Measurements from ENCODE around the gene MST1.
"Not testable (repeated sequence)": the region's sequence is repeated elsewhere in the genome, so short reads cannot be mapped to it uniquely, and the experiment has no call there.

The MST1 gene

DNA sequence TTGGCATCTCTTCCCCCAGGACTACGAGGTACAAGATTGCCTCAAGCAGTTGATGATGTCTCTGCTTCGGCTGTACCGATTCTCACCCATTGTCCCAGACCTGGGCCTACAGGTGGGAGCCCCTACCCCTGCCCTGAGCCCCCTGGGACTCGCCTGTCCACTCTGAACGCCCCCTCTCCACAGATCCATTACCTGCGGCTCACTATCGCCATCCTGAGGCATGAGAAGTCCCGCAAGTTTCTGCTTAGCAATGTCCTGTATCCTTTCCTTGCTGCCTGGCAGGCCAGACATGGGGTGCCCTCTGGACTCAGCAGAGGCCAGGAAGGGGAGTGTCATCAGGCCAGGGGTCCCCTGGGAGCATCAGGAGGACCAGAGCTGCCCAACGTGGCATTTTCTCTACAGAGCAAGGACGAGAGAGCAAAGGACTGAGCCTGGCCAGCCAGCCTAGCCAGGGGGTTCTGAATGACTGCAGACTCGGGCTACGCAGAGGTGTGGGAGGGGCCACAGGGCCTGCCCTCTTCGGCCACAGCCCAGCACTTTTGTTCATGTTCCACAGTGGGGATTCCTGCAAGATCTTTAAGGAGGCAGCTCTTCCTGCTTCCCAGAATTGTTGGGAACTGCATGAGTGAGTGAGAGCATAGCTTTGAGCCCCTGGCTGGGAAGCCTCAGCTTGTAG, 11.3 kb upstream of the MST1 start:
- DNase-seq = no peak

- DNase-seq = no peak
These were observed 10.7 kb upstream of the MST1 start for GRCh38 chr3:49700014-49700413.

DNA sequence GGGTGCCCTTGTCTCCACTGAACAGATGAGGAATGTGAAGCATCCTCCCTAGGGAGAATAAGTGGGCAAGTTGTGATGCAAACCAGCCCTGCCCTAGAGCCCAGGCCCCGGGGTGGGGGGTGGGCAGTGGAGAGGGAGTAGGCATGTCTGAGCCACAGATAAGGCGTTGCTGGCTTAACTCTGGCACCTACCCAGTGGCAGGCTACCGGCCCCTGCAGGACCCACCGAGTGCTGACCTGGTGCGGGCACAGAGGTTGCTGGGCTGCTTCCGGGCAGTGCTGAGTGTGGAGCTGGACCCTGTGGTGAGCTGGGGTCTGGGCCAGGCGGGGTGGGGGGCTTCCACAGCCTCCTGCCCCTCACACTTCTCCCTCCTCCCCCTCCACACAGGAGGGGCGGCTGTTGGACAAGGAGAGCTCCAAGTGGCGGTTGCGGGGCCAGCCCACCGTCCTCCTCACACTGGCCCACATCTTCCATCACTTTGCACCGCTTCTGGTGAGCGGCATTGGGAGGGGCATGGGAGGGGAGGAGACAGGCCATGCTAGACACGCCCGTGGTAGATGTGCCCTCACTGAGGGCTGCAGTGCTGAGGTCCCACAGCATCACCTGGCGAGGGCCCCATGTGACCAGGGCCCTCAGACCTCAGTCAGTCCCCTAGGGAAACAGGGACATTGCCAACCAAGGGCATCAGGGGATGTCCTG, 10.2 kb upstream of the MST1 start:
- DNase-seq = no peak

- not testable (repeated sequence) for DNase-seq
These were observed 6.2 kb upstream of the MST1 start for GRCh38 chr3:49695350-49696015.

DNA sequence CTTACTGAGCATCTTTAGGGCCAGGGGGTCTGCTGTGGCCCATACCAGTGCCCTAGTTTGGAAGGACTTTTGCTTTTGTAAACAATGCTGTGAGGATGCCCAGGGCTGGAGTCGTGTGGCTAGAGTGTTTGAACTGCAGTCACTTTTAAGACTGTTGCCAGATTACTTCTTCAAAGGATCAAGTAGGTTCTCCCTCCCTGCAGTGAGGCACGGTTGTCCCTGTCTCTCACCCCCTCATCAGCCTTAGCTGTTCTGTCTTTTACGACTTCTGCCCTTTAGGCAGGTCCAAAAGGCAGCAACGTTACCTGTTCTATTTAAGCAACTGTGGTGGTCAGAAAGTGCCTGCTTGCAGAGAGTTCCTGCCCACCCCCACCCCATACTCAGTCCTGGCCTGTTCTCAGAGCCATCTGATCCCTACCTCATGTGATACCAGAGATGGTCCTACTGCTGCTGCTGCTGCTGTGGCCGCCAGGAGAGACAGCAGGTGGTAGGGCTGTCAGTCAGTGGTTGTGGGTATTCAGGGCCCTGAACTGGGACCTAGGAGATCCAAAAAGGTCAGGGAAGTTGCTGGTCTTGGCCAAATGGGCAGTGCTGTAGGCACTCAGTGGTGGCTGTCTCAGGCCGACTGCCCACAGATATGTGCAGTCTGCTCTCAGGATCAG, 5.3 kb upstream of the MST1 start:
- not testable (repeated sequence) for DNase-seq

DNA sequence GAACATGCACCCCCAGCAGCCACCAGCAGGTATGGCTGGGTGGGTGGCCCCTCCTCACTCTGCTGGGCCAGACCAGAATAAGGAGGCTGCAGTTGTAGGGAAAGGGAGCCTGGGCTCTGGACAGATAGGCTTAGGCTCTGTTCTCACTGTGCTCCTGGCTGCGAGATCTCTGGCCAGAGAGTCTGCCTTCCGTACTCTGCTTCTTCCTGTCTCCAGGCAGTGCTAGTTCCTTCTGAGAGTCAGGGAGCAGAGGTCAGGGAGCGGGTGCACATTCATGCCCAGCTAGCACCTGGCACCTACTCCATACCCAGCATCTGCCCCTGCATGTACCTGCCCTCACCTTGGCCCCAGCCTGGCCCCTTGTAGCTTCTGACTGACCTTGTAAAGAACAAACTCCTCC, 2.2 kb upstream of the MST1 start:
- not testable (repeated sequence) for DNase-seq

- DNase-seq = not testable (repeated sequence)
These were observed 1.6 kb upstream of the MST1 start for GRCh38 chr3:49690856-49691255.

DNA sequence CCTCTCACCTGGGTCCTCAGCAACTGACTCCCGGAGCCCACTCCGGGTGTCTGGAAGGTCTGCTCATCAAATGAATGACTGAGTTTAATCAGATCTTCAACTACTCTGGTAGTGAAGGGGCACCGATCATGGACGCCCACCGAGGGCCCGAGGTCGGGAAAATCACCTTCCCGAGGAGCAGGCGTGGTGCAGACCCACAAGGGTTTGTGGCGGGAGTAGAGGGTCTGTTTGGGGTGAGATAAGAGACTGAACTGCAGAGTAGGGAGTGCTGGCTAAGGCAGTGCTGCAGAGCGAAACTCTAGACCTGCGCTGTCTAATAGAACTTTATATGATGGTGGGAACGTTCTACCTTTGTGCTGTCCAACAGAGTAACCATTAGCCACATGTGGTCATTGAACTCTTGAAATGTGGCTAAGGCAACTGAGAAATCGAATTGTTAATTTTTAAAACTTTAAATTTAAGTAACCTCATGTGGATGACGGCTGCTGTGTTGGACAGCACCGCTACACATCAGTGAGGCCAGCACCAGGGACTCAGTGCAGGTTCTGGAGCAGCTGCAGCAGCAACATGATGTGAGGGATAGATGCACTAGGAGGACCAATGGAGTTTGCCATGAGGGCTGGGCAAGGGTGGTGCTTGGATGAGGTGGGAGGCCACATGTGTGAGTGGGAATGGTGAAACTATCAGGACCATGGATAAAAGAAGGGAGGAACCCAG, 792 bp upstream of the MST1 start:
- DNase-seq = not testable (repeated sequence)

- DNase-seq = not testable (repeated sequence)
These were observed 782 bp downstream of the MST1 start for GRCh38 chr3:49688338-49689045.

DNA sequence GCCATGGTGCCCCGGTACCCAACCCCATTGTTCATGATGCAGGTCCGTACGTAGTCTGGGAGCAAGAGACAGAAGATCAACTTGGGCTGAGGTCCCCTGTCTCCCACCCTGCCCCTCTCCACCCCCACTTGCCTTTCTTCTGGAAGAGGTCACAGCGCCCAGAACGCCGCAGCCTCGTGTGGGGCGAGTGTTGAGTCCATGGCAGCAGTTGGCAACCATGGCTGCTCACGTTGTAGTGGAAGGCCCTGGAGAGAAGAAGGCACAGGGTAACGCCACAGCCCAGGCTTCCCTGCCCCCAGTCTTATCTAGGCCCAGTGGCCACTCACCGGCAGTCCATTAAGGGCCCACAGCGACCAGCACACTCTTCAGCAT, 1.9 kb downstream of the MST1 start:
- DNase-seq = not testable (repeated sequence)

DNA sequence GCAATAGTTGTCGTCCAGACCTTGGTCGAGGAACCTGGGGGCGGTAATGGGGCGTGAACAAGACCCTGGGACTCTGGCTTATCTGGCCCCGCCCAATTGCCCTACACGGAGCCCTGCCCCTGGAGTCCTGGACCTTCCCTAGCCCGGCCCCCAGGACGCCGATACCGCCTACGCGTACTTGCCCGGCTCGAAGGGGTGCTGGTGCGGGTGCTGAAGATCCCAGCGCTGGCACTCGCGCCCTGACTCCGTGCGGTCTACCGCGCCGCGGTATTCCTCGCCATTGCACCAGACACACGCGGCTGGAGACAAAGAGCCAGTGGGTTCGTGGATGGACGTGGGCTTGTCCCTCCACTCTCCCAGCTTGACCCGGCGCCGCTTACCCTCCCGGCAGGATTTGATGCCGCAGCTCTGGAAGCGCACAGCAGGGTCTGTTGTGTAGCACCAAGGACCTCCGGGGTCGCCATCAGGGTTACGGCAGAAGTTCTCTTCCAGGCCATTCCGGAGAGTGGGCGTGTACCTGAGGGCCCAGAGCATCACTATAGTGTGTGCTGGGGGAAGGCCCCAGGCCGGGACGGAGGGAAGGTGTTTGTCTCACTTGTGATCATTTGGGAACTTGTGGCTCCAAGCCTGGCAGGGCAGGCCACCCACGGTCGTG, 2.4 kb downstream of the MST1 start:
- DNase-seq = not testable (repeated sequence)

DNA sequence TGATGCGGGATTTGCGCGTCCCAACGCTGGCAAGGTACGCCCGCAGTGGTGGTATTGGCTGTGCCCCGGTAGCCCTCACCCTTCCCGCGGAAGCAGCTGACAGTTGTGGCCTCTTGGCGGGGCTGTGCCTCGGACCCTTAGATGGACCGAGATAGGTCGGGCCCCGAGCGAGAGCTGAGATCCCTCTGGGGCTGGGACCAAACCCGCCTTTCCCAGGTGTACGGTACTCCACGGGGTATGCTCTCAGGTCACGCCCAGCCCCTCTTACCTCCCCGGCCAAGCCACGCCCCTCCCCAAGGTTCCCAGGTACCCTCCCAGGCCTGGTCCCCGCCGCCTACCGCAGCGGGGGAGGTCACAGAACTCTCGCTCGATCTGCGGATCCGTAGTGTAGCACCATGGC, 2.9 kb downstream of the MST1 start:
- not testable (repeated sequence) for DNase-seq

DNA sequence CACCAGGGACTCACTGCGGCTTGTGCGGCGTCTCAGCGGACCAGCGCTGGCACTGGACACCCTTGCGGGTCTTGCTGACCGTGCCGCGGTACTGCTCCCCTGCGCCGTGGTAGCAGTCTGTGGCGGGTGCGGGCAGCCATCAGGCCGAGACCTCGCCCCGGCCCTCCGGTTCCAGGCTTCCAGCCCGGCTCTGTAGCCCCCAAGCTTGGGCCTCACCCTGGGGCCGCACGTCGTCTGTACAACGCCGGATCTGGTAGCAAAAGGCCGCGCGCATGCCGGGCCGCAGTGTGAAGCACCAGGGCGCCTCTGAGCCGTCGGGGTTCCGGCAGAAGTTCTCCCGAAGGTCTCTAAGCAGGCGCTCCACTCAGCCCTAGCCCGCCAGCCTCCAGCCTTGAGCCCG, 3.4 kb downstream of the MST1 start:
- DNase-seq = not testable (repeated sequence)

DNA sequence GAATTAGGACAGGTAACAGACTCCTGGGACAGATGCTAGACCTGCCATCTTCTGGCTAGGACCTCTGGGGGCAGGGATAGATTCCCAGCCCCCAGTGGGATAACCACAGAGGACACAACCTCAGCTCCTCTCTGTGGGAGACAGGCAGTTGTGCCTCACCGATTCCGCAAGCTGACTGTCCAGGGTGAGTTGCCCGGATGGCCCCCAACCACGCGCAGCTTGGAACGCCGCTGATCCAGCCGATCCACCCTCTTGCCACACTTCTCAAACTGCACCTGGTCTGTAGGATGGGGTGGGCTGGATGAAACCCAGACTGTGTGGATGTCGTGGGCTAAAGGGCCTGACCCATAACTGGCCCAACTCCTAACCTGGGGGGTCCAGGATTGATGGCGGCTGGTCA, 4.2 kb downstream of the MST1 start:
- DNase-seq = not testable (repeated sequence)

DNA sequence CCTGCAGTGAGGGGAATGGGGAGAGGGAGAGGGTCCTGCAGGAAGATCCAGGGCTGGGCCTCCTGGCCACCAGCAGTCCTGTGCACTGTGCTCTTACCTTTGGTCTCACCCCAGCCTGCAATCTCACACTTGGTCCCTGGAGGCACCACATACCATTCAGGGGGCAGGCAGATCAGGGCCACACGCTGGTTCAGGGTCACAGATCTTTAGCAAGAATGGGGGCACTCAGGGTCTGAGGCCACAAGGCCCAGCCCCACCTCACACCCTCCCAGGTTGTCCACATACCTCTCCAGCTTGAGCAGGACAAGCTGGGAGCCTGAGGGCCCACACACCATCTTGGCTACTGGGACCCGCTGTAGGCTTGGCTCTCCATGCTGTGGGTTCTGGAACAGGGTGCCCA, 4.8 kb downstream of the MST1 start:
- DNase-seq = not testable (repeated sequence)

- no peak for DNase-seq
These were observed 6.1 kb downstream of the MST1 start for GRCh38 chr3:49683162-49683561.

DNA sequence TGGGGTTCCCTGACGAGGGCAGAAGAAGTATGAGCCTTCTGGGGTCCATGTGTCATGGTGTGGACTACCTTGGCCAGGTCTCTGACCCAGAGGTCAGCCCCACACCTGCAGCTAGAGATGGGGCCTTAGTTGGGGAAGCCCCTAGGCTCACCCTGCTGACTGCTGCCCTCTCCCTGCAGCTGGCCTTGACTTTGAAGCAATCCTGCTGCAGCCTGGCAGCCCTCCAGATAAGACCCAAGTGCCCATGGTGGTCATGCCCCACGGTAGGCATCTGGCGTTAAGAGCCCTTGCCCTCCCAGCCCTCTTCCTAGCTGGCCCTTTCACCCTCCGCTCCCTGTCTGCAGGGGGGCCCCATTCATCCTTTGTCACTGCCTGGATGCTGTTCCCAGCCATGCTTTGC, 7.7 kb downstream of the MST1 start:
- no peak for DNase-seq

DNA sequence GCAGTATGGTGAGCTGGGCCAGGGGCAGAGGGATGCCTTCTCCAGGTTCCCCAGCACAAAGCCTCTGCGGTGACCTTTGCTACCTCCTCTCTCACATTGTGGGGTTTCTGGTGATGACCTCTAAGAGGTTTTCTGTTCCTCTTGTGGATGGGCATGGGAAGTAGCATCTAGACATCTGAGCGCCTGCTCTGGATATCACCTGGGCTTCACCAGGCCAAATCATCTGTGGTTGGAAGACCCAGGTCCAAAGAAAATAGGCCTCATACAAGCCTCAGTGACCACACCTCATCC, 8.1 kb downstream of the MST1 start:
- no peak for DNase-seq

DNA sequence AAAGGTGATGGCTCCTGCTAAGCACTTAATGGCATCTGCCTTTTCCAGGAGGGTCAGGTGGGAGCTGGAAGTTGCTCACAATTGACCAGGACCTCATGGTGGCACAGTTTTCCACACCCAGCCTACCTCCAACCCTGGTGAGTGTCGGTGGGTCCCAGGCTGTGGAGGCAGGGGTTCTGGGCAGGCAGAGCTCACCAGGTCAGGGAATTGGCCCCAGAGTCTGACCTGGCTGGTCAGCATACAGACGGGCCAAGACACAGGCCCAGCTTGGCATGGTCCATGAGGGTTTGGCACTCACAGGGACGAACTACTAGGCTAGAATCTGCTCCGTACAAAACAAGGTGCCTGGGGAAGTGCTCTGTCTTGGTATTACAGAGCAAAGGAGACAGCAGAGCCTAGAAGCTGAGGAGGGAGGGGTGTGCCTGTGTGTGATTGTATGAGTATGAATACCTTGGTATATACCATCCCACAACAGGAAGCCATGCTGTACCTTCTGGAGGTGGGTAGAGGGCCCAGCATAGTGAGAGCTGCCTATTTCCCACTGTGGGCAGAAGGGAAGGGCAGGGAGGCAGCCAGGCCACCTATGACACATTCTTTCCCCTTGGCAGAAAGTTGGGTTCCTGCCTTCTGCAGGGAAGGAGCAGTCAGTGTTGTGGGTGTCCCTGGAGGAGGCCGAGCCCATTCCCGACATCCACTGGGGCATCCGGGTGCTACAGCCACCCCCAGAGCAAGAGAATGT, 8.6 kb downstream of the MST1 start:
- DNase-seq = no peak

DNA sequence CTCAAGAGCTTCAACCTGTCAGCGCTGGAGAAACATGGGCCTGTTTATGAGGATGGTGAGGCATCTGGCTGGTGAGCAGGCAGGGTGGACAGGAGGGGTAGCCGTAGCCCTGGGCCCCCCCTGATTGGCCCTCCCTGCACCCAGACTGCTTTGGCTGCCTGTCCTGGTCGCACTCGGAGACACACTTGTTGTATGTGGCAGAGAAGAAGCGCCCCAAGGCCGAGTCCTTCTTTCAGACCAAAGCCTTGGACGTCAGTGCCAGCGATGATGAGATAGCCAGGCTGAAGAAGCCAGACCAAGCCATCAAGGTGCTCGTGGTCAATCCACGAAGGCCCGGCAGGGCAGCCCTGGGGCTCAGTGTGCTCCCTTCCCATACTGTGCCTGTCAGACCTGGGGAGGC, 13.4 kb downstream of the MST1 start:
- DNase-seq = no peak

GRCh38 chr3:49674497-49674983, 14.7 kb downstream of the MST1 start:
- DNase-seq = no peak
